Rectal smooth muscle tissue (tissue), 1 donor: ENCODE results near the gene ZNF446.

ENCODE experiments used
- H3K27ac ChIP-seq: one replicate; pipeline ENCODE4 v1.7.0; 2013; ENCODE audit warnings: low read depth, low read length, inconsistent platforms
- H3K27me3 ChIP-seq: one replicate; pipeline ENCODE4 v1.7.0; 2013; ENCODE audit warnings: low read length; ENCODE audit not compliant: control insufficient read depth, insufficient read depth
- H3K36me3 ChIP-seq: one replicate; pipeline ENCODE4 v1.7.0; 2013; ENCODE audit warnings: low read length; ENCODE audit not compliant: control insufficient read depth, insufficient read depth
- H3K4me1 ChIP-seq: one replicate; pipeline ENCODE4 v1.7.0; 2013; ENCODE audit warnings: low read length; ENCODE audit not compliant: control insufficient read depth, insufficient read depth
- H3K4me3 ChIP-seq: one replicate; pipeline ENCODE4 v1.7.0; 2013; ENCODE audit warnings: low read length
- H3K9ac ChIP-seq: one replicate; pipeline ENCODE4 v1.7.0; 2013; ENCODE audit warnings: low read length

The ZNF446 gene

GRCh38 chr19:58513694-58514563 lies 37.8 kb downstream of the ZNF446 start:
- H3K27me3 ChIP-seq: no peaks in the 10 kb centered on the region
- peak overlapping the region; percentile 25 for H3K9ac ChIP-seq
- peaks cover 8% of the 10 kb centered on the region for H3K36me3 ChIP-seq
- peak overlapping the region; percentile 78 for H3K27ac ChIP-seq
- peak overlapping the region; percentile 63 for H3K4me3 ChIP-seq
- peaks cover 15% of the 10 kb centered on the region for H3K4me1 ChIP-seq

DNA sequence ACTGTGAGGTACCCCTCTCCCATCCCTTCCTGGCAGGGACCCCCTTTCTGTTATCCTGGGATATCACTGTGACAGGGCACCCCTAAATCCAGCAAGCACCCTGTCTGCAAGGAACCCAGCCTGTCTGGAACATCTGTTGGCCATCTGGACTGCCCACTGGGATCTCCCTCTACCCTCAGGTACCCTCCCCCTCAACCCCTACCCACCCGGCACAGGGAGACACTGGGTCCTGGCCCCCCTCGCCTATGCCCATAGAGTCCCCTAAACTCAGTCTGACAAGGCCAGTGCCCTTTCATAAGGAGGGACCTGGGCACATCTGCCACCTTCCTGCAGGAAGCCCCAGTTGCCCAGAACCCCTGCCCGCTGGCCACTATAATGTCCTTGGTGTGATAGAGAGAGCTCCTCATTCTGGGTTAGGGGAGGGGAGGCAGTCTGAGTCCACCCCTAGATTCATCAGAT lies 38.4 kb downstream of the ZNF446 start:
- peaks cover 15% of the 10 kb centered on the region for H3K4me1 ChIP-seq
- peak overlapping the region; percentile 63 for H3K4me3 ChIP-seq
- H3K9ac ChIP-seq: no peak overlapping the region
- H3K36me3 ChIP-seq: peaks cover 8% of the 10 kb centered on the region
- no peaks in the 10 kb centered on the region for H3K27me3 ChIP-seq
- H3K27ac ChIP-seq: no peak overlapping the region

DNA sequence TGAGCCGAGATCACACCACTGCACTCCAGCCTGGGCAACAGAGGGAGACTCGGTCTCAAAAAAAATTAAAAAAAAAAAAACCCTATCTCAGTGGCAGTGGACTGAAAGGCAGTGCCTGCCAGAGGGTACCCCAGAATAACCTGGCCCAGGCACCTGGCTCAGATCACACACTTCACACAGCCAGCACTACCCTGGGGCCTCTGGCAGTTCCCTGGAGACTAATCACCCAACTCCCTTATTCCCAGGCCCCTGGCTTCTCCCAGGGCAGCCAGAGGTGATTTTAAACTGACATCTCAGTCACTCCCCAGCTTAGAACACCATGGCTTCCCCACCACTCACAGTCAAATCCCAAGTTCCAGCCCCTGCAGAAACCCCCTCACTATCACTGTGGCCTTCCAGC lies 39.1 kb downstream of the ZNF446 start:
- no peak overlapping the region for H3K9ac ChIP-seq
- H3K4me3 ChIP-seq: no peak overlapping the region
- peaks cover 17% of the 10 kb centered on the region for H3K4me1 ChIP-seq
- H3K27ac ChIP-seq: no peak overlapping the region
- peaks cover 8% of the 10 kb centered on the region for H3K36me3 ChIP-seq
- H3K27me3 ChIP-seq: no peaks in the 10 kb centered on the region

- Histone ChIP-seq H3K4me1 (peaks cover 21% of the 10 kb centered on the region), H3K4me3 (no peak overlapping the region), H3K36me3 (peaks cover 8% of the 10 kb centered on the region), H3K27ac (no peak overlapping the region), H3K27me3 (no peaks in the 10 kb centered on the region), H3K9ac (no peak overlapping the region)
Measured at GRCh38 chr19:58516246-58516836, 40.2 kb downstream of the ZNF446 start.

DNA sequence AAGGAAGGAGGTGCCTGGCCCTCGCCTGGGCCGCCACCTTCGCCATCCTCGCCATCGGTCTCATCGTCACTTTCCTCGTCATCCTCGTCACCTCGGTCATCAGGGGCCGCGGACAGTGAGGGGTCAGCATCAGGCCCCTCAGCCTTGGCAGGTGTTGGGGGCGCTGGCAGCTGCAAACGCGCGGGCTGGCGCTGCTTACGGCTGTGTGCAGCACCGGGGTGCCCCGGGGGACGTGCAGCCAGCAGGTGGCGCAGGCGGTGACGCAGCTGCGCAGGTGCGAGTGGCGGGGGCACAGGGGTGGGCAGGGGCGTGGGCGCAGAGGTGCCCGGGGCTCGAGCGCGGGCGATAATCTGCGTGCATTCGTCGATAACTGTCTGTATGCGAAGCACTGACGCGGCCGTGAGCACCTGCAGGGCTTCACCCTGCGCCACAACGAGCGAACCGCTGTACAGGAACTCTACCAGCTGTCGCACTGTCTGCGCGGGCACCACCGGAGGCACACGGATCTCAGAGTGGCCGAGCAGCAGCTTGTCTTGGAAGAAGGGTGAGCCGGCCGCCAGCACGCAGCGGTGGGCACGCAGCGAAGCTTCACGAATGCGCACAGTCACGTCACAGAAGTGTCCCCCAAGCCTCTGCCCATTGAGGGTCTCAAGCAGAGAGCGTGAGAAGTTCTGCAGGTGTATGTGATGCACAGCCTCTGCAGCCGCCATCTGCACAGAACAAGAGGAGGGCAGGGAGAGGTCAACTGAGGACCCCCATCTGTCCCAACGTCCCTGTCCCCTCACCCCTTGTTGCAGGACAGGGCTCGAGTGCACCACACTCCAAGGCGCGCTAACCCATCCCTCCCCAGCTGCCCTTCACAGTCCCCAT lies 41.0 kb downstream of the ZNF446 start:
- peaks cover 8% of the 10 kb centered on the region for H3K36me3 ChIP-seq
- peaks cover 21% of the 10 kb centered on the region for H3K4me1 ChIP-seq
- H3K4me3 ChIP-seq: no peak overlapping the region
- H3K9ac ChIP-seq: no peak overlapping the region
- H3K27me3 ChIP-seq: no peaks in the 10 kb centered on the region
- no peak overlapping the region for H3K27ac ChIP-seq

DNA sequence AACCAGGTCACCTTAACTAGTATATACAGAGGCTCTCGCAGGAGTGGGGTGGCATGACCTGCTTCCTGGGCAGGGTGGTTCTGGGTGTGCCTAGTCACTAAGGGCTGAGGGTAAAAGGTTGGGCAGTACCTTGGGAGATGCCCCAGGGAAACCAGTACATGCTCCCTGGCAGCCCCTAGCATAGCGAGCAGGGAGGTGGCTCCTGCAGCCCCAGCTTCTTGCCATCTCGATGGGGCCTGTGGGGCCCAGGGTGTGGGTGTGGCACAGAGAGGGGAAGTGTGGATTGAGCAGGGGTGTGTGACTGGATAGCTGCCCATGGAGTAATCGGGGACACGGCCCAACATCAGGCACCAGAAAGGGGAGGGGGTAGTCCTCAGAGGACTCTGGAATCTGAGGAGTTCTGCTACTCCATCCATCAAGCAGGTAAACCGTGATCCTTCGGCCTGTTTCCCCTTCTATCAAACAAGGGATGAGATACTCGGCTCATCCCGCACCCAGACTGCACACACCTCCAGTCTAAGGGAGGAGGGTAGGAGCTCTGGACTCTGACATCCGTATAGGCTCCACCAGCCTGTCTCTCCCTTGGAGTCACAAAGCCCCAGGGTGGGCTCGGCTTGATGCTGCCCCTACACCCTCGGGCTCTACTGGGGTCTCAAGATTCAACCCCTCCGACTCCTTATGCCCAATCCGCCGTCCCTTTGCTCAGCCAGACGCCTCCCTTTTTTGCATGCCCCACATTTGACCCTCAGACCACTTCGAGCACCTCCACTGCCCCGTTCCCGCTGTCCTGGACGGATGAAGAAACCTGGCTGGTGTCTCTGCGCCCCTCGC lies 42.3 kb downstream of the ZNF446 start:
- peak overlapping the region; percentile 94 for H3K9ac ChIP-seq
- no peaks in the 10 kb centered on the region for H3K27me3 ChIP-seq
- peaks cover 8% of the 10 kb centered on the region for H3K36me3 ChIP-seq
- peak overlapping the region; percentile 95 for H3K4me3 ChIP-seq
- H3K27ac ChIP-seq: peak overlapping the region; percentile 99
- peaks cover 21% of the 10 kb centered on the region for H3K4me1 ChIP-seq

- Histone ChIP-seq H3K36me3 (peaks cover 8% of the 10 kb centered on the region), H3K27ac (peak overlapping the region; percentile 99), H3K4me1 (peaks cover 17% of the 10 kb centered on the region), H3K27me3 (no peaks in the 10 kb centered on the region), H3K4me3 (peak overlapping the region; percentile 95), H3K9ac (peak overlapping the region; percentile 94)
Measured at GRCh38 chr19:58519087-58519354, 42.9 kb downstream of the ZNF446 start.

- Histone ChIP-seq H3K27me3 (no peaks in the 10 kb centered on the region), H3K9ac (peak within 1 kb of the TSS; percentile 94), H3K36me3 (peaks cover 8% of the 10 kb centered on the region), H3K4me1 (peaks cover 15% of the 10 kb centered on the region), H3K27ac (peak within 1 kb of the TSS; percentile 99), H3K4me3 (peak within 1 kb of the TSS; percentile 95)
Measured at GRCh38 chr19:58519355-58520256, 43.5 kb downstream of the ZNF446 start, which contains the start of gene ZBTB45. Gene ZBTB45 (minus strand): TSS chr19:58519810. CDS start chr19:58517673, 2,137 bp downstream.

- peak overlapping the region; percentile 95 for H3K4me3 ChIP-seq
- H3K27me3 ChIP-seq: no peaks in the 10 kb centered on the region
- peaks cover 15% of the 10 kb centered on the region for H3K4me1 ChIP-seq
- H3K36me3 ChIP-seq: peaks cover 8% of the 10 kb centered on the region
- peak overlapping the region; percentile 74 for H3K9ac ChIP-seq
- H3K27ac ChIP-seq: peak overlapping the region; percentile 99
Measured at GRCh38 chr19:58520257-58520599, 44.1 kb downstream of the ZNF446 start.

- Histone ChIP-seq H3K27me3 (no peaks in the 10 kb centered on the region), H3K27ac (peak overlapping the region; percentile 7), H3K4me1 (peaks cover 15% of the 10 kb centered on the region), H3K4me3 (no peak overlapping the region), H3K9ac (no peak overlapping the region), H3K36me3 (peaks cover 5% of the 10 kb centered on the region)
Measured at GRCh38 chr19:58521651-58522050, 45.5 kb downstream of the ZNF446 start.

GRCh38 chr19:58522709-58523108 lies 46.6 kb downstream of the ZNF446 start:
- no peaks in the 10 kb centered on the region for H3K27me3 ChIP-seq
- H3K36me3 ChIP-seq: no peaks in the 10 kb centered on the region
- no peak overlapping the region for H3K27ac ChIP-seq
- no peak overlapping the region for H3K4me3 ChIP-seq
- no peak overlapping the region for H3K9ac ChIP-seq
- peaks cover 15% of the 10 kb centered on the region for H3K4me1 ChIP-seq
